Keratinocyte (primary cell): ENCODE measurements around the gene APOE. TPM values are rescaled to one million over a fixed set of nuclear protein-coding genes. Genes with fewer than 3 reads are reported as not detected.
A peak's percentile ranks its signal among the peaks of the same experiment; 100 is the strongest.

Source experiments
- DNase-seq: peaks from one replicate; pipeline ENCODE4 v3.0.0-alpha.2; 2011; ENCODE audit warnings: low read depth, missing footprints, low spot score
- FAIRE-seq: peaks from 2 replicates; lab custom pipeline; 2011; peaks lifted over from hg19 to GRCh38; lab: Jason Lieb, UNC
- H2AFZ ChIP-seq: 2 replicates; pipeline ENCODE4 v1.6.0; 2012; ENCODE audit warnings: low read length, control low read depth, inconsistent platforms; ENCODE audit not compliant: control insufficient read depth
- H3K27ac ChIP-seq: 2 replicates; pipeline ENCODE4 v1.5.1; 2011; ENCODE audit warnings: low read length; ENCODE audit not compliant: control insufficient read depth, insufficient read depth
- H3K27me3 ChIP-seq: 3 replicates; pipeline ENCODE4 v1.6.0; 2011; ENCODE audit warnings: low read length; ENCODE audit not compliant: control insufficient read depth, insufficient read depth; ENCODE audit errors: extremely low read depth
- H3K36me3 ChIP-seq, 2 experiments: 2 replicates in 1 of 2; 3 replicates in 1 of 2; pipeline ENCODE4 v1.5.1; 2011; ENCODE audit warnings: low read length in 2 of 2, mild to moderate bottlenecking in 1 of 2; ENCODE audit not compliant: control insufficient read depth in 2 of 2, insufficient read depth in 2 of 2; ENCODE audit errors: extremely low read depth in 1 of 2
- H3K4me1 ChIP-seq: 3 replicates; pipeline ENCODE4 v1.5.1; 2011; ENCODE audit warnings: low read length; ENCODE audit not compliant: control insufficient read depth, insufficient read depth; ENCODE audit errors: extremely low read depth
- H3K4me2 ChIP-seq: 3 replicates; pipeline ENCODE4 v1.6.0; 2011; ENCODE audit warnings: low read depth, low read length; ENCODE audit not compliant: control insufficient read depth, insufficient read depth; ENCODE audit errors: extremely low read depth
- H3K4me3 ChIP-seq, 3 experiments: fragments of 200-600 bp in 1 of 3; sonication (generic) in 1 of 3; 2 replicates in 2 of 3; 3 replicates in 1 of 3; pipeline ENCODE4 v1.5.1; 2011 to 2016; ENCODE audit warnings: low read length in 3 of 3, mild to moderate bottlenecking in 3 of 3, control low read depth in 2 of 3, inconsistent platforms in 1 of 3, low read depth in 1 of 3, mixed read lengths in 1 of 3, mixed run types in 1 of 3, moderate library complexity in 1 of 3; ENCODE audit not compliant: control insufficient read depth in 2 of 3, insufficient read depth in 2 of 3; ENCODE audit errors: extremely low read depth in 1 of 3
- H3K79me2 ChIP-seq: 2 replicates; pipeline ENCODE4 v1.6.0; 2012; ENCODE audit warnings: low read length; ENCODE audit not compliant: control insufficient read depth, insufficient read depth
- H3K9ac ChIP-seq: 3 replicates; pipeline ENCODE4 v1.6.0; 2011; ENCODE audit warnings: low read length; ENCODE audit not compliant: control insufficient read depth, insufficient read depth; ENCODE audit errors: extremely low read depth
- H3K9me1 ChIP-seq: 3 replicates; pipeline ENCODE4 v1.6.0; 2011; ENCODE audit warnings: low read length; ENCODE audit not compliant: control insufficient read depth, insufficient read depth; ENCODE audit errors: extremely low read depth
- H3K9me3 ChIP-seq: 2 replicates; pipeline ENCODE4 v1.5.1; 2012; ENCODE audit warnings: low read depth, low read length; ENCODE audit not compliant: control insufficient read depth
- H4K20me1 ChIP-seq: 3 replicates; pipeline ENCODE4 v1.6.0; 2011; ENCODE audit warnings: low read length; ENCODE audit not compliant: control insufficient read depth, insufficient read depth; ENCODE audit errors: extremely low read depth
- EZH2 ChIP-seq: IDR thresholded peaks from one replicate; pipeline ENCODE4 v1.6.1; 2012; ENCODE audit warnings: inconsistent platforms, mild to moderate bottlenecking, low read length, moderate library complexity
- dilution Hi-C: fragments of 300-500 bp; cut with MboI; formaldehyde crosslinking; loops from one replicate; pipeline ENCODE4 v1.7.0; 2020; ENCODE audit warnings: low sequenced_read_pairs; ENCODE audit not compliant: extremely low pct_ligation_motif_present
- polyA plus RNA-seq, 5 experiments: library from polyadenylated mRNA; depleted of rRNA in 3 of 5; stranded (reverse) in 3 of 5; stranded (forward) in 1 of 5; unstranded in 1 of 5; fragments of >200 nt; gene quantifications; 1 replicate in 1 of 5; 2 replicates in 3 of 5; 3 replicates in 1 of 5; pipeline versions ENCODE4 v1.2.1 to v1.2.3, GENCODE V29; 2011 to 2012; ENCODE audit warnings: missing spikeins in 2 of 5, low read depth in 1 of 5, low replicate concordance in 1 of 5
- TF ChIP-seq, protein P1 (sequence below), 3 experiments: IDR thresholded peaks in 1 of 3; conservative IDR thresholded peaks in 1 of 3; optimal IDR thresholded peaks in 1 of 3; 2 replicates in 2 of 3; 3 replicates in 1 of 3; pipeline versions ENCODE3 to v1.5.1; 2011; ENCODE audit warnings: low read length in 3 of 3, mild to moderate bottlenecking in 3 of 3, moderate library complexity in 2 of 3, control low read depth in 1 of 3, inconsistent platforms in 1 of 3; ENCODE audit not compliant: insufficient read depth in 2 of 3; ENCODE audit errors: extremely low read depth in 1 of 3

The APOE gene
- polyA plus RNA-seq, 1 donor (not counting 4 experiments of a cell fraction or from before 2014, with no cell fraction given) = 30.2 TPM

DNA sequence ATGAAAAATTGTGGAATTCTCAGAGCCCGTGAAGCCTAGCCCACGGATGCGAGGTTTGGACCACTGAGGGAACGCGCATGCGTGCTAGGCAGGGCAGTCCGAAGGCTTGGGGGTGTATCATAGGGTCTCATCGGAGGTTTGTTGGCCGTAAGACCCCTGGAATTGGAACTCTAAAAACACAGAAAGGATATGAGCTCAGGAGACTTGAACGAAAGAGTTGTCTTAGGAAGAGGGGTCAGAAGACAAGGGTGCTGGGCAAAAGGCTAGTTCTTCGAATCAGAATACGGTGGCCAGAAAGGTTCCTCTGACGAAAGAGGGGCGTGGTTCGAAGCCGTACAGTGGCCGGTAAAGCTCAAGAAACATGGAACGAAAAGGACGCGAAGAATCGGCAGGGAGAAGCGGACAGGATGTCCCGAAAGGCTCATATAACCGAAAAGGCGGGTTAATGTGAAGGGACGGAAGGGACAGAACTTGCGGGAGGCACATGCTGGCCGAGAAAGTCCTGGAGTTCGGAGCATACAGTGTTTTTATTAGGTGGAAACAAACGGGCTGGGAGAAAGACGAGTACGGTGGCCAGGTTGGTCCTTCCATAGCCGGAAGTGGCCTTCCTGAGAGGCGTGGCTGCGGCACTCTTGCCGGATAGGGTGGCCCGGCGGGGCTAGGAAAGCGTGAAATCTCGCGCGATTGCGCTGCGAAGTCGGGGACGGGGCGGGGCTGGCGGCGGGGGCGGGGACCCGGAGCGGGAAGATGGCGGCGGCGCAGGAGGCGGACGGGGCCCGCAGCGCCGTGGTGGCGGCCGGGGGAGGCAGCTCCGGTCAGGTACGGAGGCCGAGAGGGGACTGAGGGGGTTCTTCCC is 49.3 kb downstream of the APOE start, which contains the start of gene CLPTM1:
Gene CLPTM1, plus strand, starts transcription at position 732 of the 856 bp plus-strand sequence. Its CDS starts 16 bp downstream, at position 748.
- no peak for TF ChIP-seq EZH2
- TF ChIP-seq, protein P1, sequence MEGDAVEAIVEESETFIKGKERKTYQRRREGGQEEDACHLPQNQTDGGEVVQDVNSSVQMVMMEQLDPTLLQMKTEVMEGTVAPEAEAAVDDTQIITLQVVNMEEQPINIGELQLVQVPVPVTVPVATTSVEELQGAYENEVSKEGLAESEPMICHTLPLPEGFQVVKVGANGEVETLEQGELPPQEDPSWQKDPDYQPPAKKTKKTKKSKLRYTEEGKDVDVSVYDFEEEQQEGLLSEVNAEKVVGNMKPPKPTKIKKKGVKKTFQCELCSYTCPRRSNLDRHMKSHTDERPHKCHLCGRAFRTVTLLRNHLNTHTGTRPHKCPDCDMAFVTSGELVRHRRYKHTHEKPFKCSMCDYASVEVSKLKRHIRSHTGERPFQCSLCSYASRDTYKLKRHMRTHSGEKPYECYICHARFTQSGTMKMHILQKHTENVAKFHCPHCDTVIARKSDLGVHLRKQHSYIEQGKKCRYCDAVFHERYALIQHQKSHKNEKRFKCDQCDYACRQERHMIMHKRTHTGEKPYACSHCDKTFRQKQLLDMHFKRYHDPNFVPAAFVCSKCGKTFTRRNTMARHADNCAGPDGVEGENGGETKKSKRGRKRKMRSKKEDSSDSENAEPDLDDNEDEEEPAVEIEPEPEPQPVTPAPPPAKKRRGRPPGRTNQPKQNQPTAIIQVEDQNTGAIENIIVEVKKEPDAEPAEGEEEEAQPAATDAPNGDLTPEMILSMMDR (optimal IDR thresholded peaks at IDR 0.05 in 1 of 3, IDR thresholded peaks at IDR 0.05 in 1 of 3, conservative IDR thresholded peaks at IDR 0.05 in 1 of 3; ENCODE audit: extremely low read depth in 1 of 3, insufficient read depth in 2 of 3, low read length in 3 of 3) = no peak
- Histone ChIP-seq H3K9me1 (no peaks in the 10 kb centered on the region), H3K9me3 (no peaks in the 10 kb centered on the region), H3K4me2 (peak within 1 kb of the TSS; percentile 96), H3K27me3 (no peaks in the 10 kb centered on the region), H3K36me3 (peaks cover 3 to 10% of the 10 kb centered on the region in 2 experiments), H3K4me3 (peak within 1 kb of the TSS; percentile 77 to 100 (median 96)), H3K27ac (peak within 1 kb of the TSS; percentile 99), H4K20me1 (peaks cover 6% of the 10 kb centered on the region), H3K9ac (peak within 1 kb of the TSS; percentile 99), H3K79me2 (peaks cover 49% of the 10 kb centered on the region), H3K4me1 (peaks cover 23% of the 10 kb centered on the region), H2AFZ (peak within 1 kb of the TSS; percentile 100)
- DNase-seq = peak; percentile 75
- peak; percentile 5 for FAIRE-seq
- dilution Hi-C loops = no loop called here

DNA sequence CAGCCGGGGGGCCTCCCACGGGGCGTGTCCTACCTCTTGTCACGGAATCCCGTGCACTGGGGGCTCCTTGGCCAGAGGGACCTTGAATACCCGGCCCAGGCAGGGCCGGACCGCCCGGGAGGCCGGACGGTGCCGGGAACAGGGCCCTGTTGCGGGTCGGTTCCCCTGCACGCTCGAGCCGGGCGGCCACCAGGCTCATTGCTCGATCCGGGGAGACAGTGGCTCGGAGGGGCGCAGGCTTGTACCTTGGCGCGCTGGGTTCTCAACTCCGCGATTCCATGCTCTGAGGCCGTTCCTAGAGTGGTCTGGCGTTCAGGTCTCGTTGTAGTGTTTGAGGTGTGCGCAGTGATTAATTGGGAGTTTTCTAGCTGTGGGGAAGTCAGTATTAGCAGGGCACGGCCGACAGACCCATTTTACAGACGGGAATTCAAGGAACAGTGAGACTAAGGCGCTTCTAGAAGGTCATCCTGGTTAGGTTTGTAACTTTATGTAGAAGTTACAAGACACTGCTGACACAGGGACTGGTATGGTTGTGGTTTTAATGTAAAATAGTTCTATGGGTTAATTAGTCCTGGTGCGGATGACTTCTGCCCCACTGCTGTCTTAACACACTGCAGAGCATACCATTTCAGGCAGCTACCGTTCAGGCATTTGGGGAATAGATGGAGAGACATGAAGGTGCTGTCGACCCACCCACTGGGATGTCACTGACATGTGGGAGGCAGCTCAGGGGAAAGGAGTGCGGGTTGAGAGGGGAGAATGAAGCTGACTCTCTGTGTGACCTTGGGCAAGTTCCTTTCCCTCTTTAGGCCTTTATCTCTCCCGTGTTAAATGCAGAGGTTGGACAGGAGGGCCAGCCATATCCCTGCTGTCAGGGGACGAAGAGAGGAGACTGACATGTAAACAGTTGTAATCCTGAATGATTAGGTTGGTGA is 50.2 kb downstream of the APOE start:
- Histone ChIP-seq H3K9me3 (no peaks in the 10 kb centered on the region), H3K4me3 (peak overlapping the region; percentile 77 to 96 (median 95)), H3K79me2 (peaks cover 58% of the 10 kb centered on the region), H3K9me1 (no peaks in the 10 kb centered on the region), H3K27ac (peak overlapping the region; percentile 83), H4K20me1 (peaks cover 6% of the 10 kb centered on the region), H3K27me3 (no peaks in the 10 kb centered on the region), H2AFZ (peak overlapping the region; percentile 76), H3K36me3 (peaks cover 4 to 15% of the 10 kb centered on the region in 2 experiments), H3K4me1 (peaks cover 23% of the 10 kb centered on the region), H3K9ac (peak overlapping the region; percentile 99), H3K4me2 (peak overlapping the region; percentile 96)
- dilution Hi-C loops = no loop called here
- DNase-seq (no peak), FAIRE-seq (no peak)
- TF ChIP-seq, protein P1 (optimal IDR thresholded peaks at IDR 0.05 in 1 of 3, IDR thresholded peaks at IDR 0.05 in 1 of 3, conservative IDR thresholded peaks at IDR 0.05 in 1 of 3; ENCODE audit: extremely low read depth in 1 of 3, insufficient read depth in 2 of 3, low read length in 3 of 3) = no peak
- no peak for TF ChIP-seq EZH2
